Measurements from ENCODE around the gene LGR4. TPM values are rescaled to one million over a fixed set of nuclear protein-coding genes. Genes with fewer than 3 reads are reported as not detected.

Gene LGR4
- total and polyA plus RNA-seq, 9 of the 15 experiments (the other 6 are each of a cell fraction or from before 2014, with no cell fraction given), result 0.94 to 10.1 (median 5.8) TPM

DNA sequence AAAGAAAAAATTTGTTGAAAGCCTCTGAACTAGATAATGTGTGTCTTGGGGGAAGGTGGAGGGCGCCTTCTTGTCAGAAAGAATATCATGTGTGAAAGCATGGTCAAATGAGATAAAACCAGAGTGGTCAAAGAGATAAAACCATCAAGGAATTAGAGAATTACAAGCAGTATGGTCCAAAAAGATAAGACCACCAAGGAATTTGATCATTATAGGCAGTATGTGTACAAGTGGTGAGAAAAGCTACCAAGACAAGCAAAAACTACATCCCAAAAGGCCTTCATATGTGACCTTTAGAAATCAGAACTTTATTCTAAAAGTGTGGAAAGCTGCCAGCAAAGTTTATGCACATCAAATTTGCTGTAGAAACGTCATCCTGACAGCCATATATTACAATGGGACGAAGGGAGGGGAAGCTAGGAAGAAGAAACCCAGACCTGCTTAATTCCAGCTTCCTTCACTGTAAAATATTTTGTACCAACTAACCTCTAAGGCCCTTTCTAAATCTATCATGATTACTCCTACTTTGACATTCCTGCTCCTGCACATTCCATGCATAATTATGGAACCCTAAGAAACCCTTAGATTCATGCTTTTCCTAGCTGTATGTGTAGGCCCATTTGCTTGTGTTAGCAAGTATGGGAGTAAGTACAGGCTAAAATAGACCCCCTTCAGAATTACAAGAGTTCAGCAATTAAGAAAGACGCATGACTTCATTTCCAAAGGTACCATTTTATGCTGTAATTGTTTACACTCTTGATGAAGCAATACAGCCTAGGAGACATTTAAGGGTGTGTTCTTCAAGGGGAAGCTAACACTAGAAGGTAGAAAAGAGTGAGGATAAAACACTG lies 51.6 kb downstream of the LGR4 start (continued):
- TF ChIP-seq, protein P1, sequence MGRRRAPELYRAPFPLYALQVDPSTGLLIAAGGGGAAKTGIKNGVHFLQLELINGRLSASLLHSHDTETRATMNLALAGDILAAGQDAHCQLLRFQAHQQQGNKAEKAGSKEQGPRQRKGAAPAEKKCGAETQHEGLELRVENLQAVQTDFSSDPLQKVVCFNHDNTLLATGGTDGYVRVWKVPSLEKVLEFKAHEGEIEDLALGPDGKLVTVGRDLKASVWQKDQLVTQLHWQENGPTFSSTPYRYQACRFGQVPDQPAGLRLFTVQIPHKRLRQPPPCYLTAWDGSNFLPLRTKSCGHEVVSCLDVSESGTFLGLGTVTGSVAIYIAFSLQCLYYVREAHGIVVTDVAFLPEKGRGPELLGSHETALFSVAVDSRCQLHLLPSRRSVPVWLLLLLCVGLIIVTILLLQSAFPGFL (CRISPR knock-in tag; IDR thresholded peaks at IDR 0.05), result no peak
- no peak for TF ChIP-seq ZNF444 (CRISPR knock-in tag; IDR thresholded peaks at IDR 0.05)
- TF ChIP-seq, protein P2, sequence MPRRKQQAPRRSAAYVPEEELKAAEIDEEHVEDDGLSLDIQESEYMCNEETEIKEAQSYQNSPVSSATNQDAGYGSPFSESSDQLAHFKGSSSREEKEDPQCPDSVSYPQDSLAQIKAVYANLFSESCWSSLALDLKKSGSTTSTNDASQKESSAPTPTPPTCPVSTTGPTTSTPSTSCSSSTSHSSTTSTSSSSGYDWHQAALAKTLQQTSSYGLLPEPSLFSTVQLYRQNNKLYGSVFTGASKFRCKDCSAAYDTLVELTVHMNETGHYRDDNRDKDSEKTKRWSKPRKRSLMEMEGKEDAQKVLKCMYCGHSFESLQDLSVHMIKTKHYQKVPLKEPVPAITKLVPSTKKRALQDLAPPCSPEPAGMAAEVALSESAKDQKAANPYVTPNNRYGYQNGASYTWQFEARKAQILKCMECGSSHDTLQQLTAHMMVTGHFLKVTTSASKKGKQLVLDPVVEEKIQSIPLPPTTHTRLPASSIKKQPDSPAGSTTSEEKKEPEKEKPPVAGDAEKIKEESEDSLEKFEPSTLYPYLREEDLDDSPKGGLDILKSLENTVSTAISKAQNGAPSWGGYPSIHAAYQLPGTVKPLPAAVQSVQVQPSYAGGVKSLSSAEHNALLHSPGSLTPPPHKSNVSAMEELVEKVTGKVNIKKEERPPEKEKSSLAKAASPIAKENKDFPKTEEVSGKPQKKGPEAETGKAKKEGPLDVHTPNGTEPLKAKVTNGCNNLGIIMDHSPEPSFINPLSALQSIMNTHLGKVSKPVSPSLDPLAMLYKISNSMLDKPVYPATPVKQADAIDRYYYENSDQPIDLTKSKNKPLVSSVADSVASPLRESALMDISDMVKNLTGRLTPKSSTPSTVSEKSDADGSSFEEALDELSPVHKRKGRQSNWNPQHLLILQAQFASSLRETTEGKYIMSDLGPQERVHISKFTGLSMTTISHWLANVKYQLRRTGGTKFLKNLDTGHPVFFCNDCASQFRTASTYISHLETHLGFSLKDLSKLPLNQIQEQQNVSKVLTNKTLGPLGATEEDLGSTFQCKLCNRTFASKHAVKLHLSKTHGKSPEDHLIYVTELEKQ (CRISPR knock-in tag; IDR thresholded peaks at IDR 0.05), result no peak
- no peak for TF ChIP-seq TCFL5 (CRISPR knock-in tag; conservative IDR thresholded peaks at IDR 0.05)
- TF ChIP-seq MEIS2 (IDR thresholded peaks at IDR 0.05; ENCODE audit: partially characterized antibody), result peak; percentile 94
- peak; percentile 75 for TF ChIP-seq BCOR (IDR thresholded peaks at IDR 0.05)
- TF ChIP-seq NFE2 (IDR thresholded peaks at IDR 0.05; ENCODE audit: low read depth), result 0 out of 2 replicates have a peak, but pooled peaks have one; percentile 23
- peak; percentile 95 for TF ChIP-seq KLF16 (IDR thresholded peaks at IDR 0.05)
- TF ChIP-seq PTRF (tag; IDR thresholded peaks at IDR 0.05), result no peak
- TF ChIP-seq, protein P3, sequence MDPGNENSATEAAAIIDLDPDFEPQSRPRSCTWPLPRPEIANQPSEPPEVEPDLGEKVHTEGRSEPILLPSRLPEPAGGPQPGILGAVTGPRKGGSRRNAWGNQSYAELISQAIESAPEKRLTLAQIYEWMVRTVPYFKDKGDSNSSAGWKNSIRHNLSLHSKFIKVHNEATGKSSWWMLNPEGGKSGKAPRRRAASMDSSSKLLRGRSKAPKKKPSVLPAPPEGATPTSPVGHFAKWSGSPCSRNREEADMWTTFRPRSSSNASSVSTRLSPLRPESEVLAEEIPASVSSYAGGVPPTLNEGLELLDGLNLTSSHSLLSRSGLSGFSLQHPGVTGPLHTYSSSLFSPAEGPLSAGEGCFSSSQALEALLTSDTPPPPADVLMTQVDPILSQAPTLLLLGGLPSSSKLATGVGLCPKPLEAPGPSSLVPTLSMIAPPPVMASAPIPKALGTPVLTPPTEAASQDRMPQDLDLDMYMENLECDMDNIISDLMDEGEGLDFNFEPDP (CRISPR knock-in tag; IDR thresholded peaks at IDR 0.05), result no peak
- TF ChIP-seq, protein P4, sequence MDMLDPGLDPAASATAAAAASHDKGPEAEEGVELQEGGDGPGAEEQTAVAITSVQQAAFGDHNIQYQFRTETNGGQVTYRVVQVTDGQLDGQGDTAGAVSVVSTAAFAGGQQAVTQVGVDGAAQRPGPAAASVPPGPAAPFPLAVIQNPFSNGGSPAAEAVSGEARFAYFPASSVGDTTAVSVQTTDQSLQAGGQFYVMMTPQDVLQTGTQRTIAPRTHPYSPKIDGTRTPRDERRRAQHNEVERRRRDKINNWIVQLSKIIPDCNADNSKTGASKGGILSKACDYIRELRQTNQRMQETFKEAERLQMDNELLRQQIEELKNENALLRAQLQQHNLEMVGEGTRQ (CRISPR knock-in tag; IDR thresholded peaks at IDR 0.05), result no peak
- TF ChIP-seq ARID3A (IDR thresholded peaks at IDR 0.05; ENCODE audit: borderline replicate concordance, low read depth, low read length), result peak; percentile 94
- no peak for TF ChIP-seq CREB3 (tag; conservative IDR thresholded peaks at IDR 0.05; ENCODE audit: low read depth)
- TF ChIP-seq, protein P5, sequence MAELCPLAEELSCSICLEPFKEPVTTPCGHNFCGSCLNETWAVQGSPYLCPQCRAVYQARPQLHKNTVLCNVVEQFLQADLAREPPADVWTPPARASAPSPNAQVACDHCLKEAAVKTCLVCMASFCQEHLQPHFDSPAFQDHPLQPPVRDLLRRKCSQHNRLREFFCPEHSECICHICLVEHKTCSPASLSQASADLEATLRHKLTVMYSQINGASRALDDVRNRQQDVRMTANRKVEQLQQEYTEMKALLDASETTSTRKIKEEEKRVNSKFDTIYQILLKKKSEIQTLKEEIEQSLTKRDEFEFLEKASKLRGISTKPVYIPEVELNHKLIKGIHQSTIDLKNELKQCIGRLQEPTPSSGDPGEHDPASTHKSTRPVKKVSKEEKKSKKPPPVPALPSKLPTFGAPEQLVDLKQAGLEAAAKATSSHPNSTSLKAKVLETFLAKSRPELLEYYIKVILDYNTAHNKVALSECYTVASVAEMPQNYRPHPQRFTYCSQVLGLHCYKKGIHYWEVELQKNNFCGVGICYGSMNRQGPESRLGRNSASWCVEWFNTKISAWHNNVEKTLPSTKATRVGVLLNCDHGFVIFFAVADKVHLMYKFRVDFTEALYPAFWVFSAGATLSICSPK (IDR thresholded peaks at IDR 0.05; ENCODE audit: borderline replicate concordance), result no peak
- no peak for TF ChIP-seq NFIX (CRISPR knock-in tag; IDR thresholded peaks at IDR 0.05; ENCODE audit: low read depth)
